GM23248 (cell line): Measurements from ENCODE around the gene ABCF1. TPM values are rescaled to one million over a fixed set of nuclear protein-coding genes. Genes with fewer than 3 reads are reported as not detected.

Source experiments
- DNase-seq: peaks from one replicate; pipeline ENCODE4 v3.0.0-alpha.2; 2015
- H2AFZ ChIP-seq: fragments of 200-600 bp; sonication (generic); 2 replicates; pipeline ENCODE4 v1.6.1; 2016; ENCODE audit warnings: antibody characterized with exemption
- H3F3A ChIP-seq: fragments of 200-600 bp; sonication (generic); 2 replicates; pipeline ENCODE4 v1.6.1; 2016; ENCODE audit warnings: mild to moderate bottlenecking, antibody characterized with exemption, mixed run types; ENCODE audit not compliant: insufficient read depth
- H3K27ac ChIP-seq: fragments of 200-600 bp; sonication (generic); 2 replicates; pipeline ENCODE4 v1.5.1; 2016; ENCODE audit warnings: mild to moderate bottlenecking
- H3K27me3 ChIP-seq: fragments of 200-600 bp; sonication (generic); replicated peaks from 2 replicates; pipeline ENCODE4 v1.6.1; 2016; ENCODE audit warnings: mild to moderate bottlenecking; ENCODE audit not compliant: insufficient read depth
- H3K36me3 ChIP-seq: fragments of 200-600 bp; sonication (generic); 2 replicates; pipeline ENCODE4 v1.6.1; 2016; ENCODE audit warnings: low read depth, mild to moderate bottlenecking
- H3K4me1 ChIP-seq: fragments of 200-600 bp; sonication (generic); 2 replicates; pipeline ENCODE4 v1.6.1; 2016; ENCODE audit warnings: mild to moderate bottlenecking; ENCODE audit not compliant: insufficient read depth
- H3K4me2 ChIP-seq: fragments of 200-600 bp; sonication (generic); one replicate; pipeline ENCODE4 v1.6.1; 2016; ENCODE audit warnings: mild to moderate bottlenecking; ENCODE audit not compliant: unreplicated experiment
- H3K4me3 ChIP-seq: fragments of 200-600 bp; sonication (generic); 2 replicates; pipeline ENCODE4 v1.5.1; 2016; ENCODE audit warnings: mild to moderate bottlenecking
- H3K79me2 ChIP-seq: fragments of 200-600 bp; sonication (generic); 2 replicates; pipeline ENCODE4 v1.6.1; 2016; ENCODE audit warnings: mild to moderate bottlenecking; ENCODE audit not compliant: insufficient read depth
- H3K9ac ChIP-seq: fragments of 200-600 bp; sonication (generic); 2 replicates; pipeline ENCODE4 v1.6.1; 2016; ENCODE audit warnings: mild to moderate bottlenecking
- H3K9me2 ChIP-seq: fragments of 200-600 bp; sonication (generic); 2 replicates; pipeline ENCODE4 v1.6.1; 2016; ENCODE audit warnings: mixed run types, mild to moderate bottlenecking, moderate library complexity; ENCODE audit not compliant: insufficient read depth
- H3K9me3 ChIP-seq: fragments of 200-600 bp; sonication (generic); one replicate; pipeline ENCODE4 v1.6.1; 2017; ENCODE audit warnings: low read depth
- H4K20me1 ChIP-seq: fragments of 200-600 bp; sonication (generic); 2 replicates; pipeline ENCODE4 v1.6.0; 2016; ENCODE audit not compliant: insufficient read depth
- EZH2 ChIP-seq: fragments of 200-600 bp; sonication (generic); IDR thresholded peaks from 2 replicates; pipeline ENCODE4 v1.6.1; 2018; ENCODE audit warnings: antibody characterized with exemption, mild to moderate bottlenecking; ENCODE audit not compliant: insufficient read depth, poor library complexity, severe bottlenecking
- EZH2phosphoT487 ChIP-seq: fragments of 200-600 bp; sonication (generic); IDR thresholded peaks from 2 replicates; pipeline ENCODE4 v1.6.1; 2018; ENCODE audit warnings: antibody characterized with exemption, moderate library complexity, mild to moderate bottlenecking, low read depth; ENCODE audit not compliant: insufficient read depth
- WGBS, 2 experiments: methylation state at CpG; one replicate each; pipeline ENCODE4 v1.1.6; 2015 to 2017; ENCODE audit warnings: low lambda C conversion rate in 2 of 2, low coverage in 1 of 2; ENCODE audit errors: missing lambda C conversion rate in 2 of 2; 5-methylcytosine and 5-hydroxymethylcytosine counted together
- in situ Hi-C: fragments of 300-500 bp; cut with MboI; formaldehyde crosslinking; loops from 2 replicates; pipeline ENCODE4 v1.15.0; 2020
- polyA plus RNA-seq: library from polyadenylated mRNA; unstranded; fragments of >200 nt; fragmentation: Nextera tagmentation; extraction: Ambion mirVana; gene quantifications from 2 replicates; pipeline ENCODE4 v1.2.1, GENCODE V29; 2016
- total RNA-seq: library from RNA; depleted of rRNA; stranded (reverse); fragments of >200 nt; shearing (Covaris generic); gene quantifications from 2 replicates; pipeline ENCODE4 v1.2.3, GENCODE V29; 2014

ABCF1 gene
- total and polyA plus RNA-seq, 2 experiments from 2014 or later: 31.3 to 39.7 TPM

GRCh38 chr6:30570263-30570662 lies 979 bp upstream of the ABCF1 start:
- H2AFZ ChIP-seq: peak overlapping the region; percentile 96

GRCh38 chr6:30570740-30571074 lies 535 bp upstream of the ABCF1 start:
- DNase-seq: no peak
- H3K36me3 ChIP-seq: no peaks in the 10 kb centered on the region
- TF ChIP-seq EZH2phosphoT487: no peak
- no peak for TF ChIP-seq EZH2

More at GRCh38 chr6:30570263-30570662, 979 bp upstream of the ABCF1 start:
- Histone ChIP-seq H3F3A (0 out of 2 replicates have a peak, but pooled peaks cover 4% of the 10 kb centered on the region), H3K27me3 (no peaks in the 10 kb centered on the region), H3K36me3 (no peaks in the 10 kb centered on the region), H3K9me2 (no peaks in the 10 kb centered on the region), H3K9me3 (no peaks in the 10 kb centered on the region), H3K4me3 (peak overlapping the region; percentile 88), H3K4me1 (peaks cover 21% of the 10 kb centered on the region), H3K9ac (peak overlapping the region; percentile 92), H3K79me2 (peaks cover 46% of the 10 kb centered on the region), H3K4me2 (peak overlapping the region; percentile 89), H3K27ac (peak overlapping the region; percentile 88), H4K20me1 (peaks cover 14% of the 10 kb centered on the region; the same call in 1 of the 2 replicates)
- TF ChIP-seq EZH2 (no peak), EZH2phosphoT487 (no peak)
- no peak for DNase-seq
- in situ Hi-C loops: no loop called here
- WGBS, 2 experiments: 45% methylated on average over 1 of the region's 1 CpG

GRCh38 chr6:30571762-30572082 lies 480 bp downstream of the ABCF1 start:
- H3K4me3 ChIP-seq: peak overlapping the region; percentile 88
- peak overlapping the region; percentile 88 for H3K27ac ChIP-seq
- H3K79me2 ChIP-seq: peaks cover 61% of the 10 kb centered on the region
- in situ Hi-C loops: no loop called here
- peak overlapping the region; percentile 96 for H3K4me2 ChIP-seq
- no peaks in the 10 kb centered on the region for H3K36me3 ChIP-seq
- no peaks in the 10 kb centered on the region for H3K27me3 ChIP-seq
- no peaks in the 10 kb centered on the region for H3F3A ChIP-seq
- DNase-seq: no peak
- H3K9ac ChIP-seq: peak overlapping the region; percentile 92
- TF ChIP-seq EZH2phosphoT487 (no peak), EZH2 (no peak)
- H2AFZ ChIP-seq: peak overlapping the region; percentile 96
- H4K20me1 ChIP-seq: peaks cover 14% of the 10 kb centered on the region; the same call in 1 of the 2 replicates
- no peaks in the 10 kb centered on the region for H3K9me3 ChIP-seq
- no peaks in the 10 kb centered on the region for H3K9me2 ChIP-seq
- H3K4me1 ChIP-seq: peaks cover 21% of the 10 kb centered on the region
- 1% methylated on average over 8 of the region's 8 CpGs for WGBS, 2 experiments

More at GRCh38 chr6:30570740-30571074, 535 bp upstream of the ABCF1 start:
- Histone ChIP-seq H3K9me2 (no peaks in the 10 kb centered on the region), H3K4me1 (peaks cover 21% of the 10 kb centered on the region), H3K79me2 (peaks cover 51% of the 10 kb centered on the region), H3K9ac (peak overlapping the region; percentile 92), H3F3A (0 out of 2 replicates have a peak, but pooled peaks cover 3% of the 10 kb centered on the region), H4K20me1 (peaks cover 14% of the 10 kb centered on the region; the same call in 1 of the 2 replicates), H3K4me2 (peak overlapping the region; percentile 89), H3K9me3 (no peaks in the 10 kb centered on the region), H2AFZ (peak overlapping the region; percentile 96), H3K27me3 (no peaks in the 10 kb centered on the region), H3K4me3 (peak overlapping the region; percentile 88), H3K27ac (peak overlapping the region; percentile 88)
- in situ Hi-C loops: no loop called here
- 2% methylated on average over 18 of the region's 18 CpGs for WGBS, 2 experiments

GRCh38 chr6:30572148-30572547 lies 906 bp downstream of the ABCF1 start:
- H3K79me2 ChIP-seq: peaks cover 65% of the 10 kb centered on the region
- H3K27ac ChIP-seq: peak overlapping the region; percentile 88; the same call in 1 of the 2 replicates
- H3K4me2 ChIP-seq: peak overlapping the region; percentile 96
- no peak for DNase-seq
- peak overlapping the region; percentile 88 for H3K4me3 ChIP-seq
- in situ Hi-C loops: no loop called here
- H3K27me3 ChIP-seq: no peaks in the 10 kb centered on the region
- no peaks in the 10 kb centered on the region for H3K9me2 ChIP-seq
- H3K9ac ChIP-seq: peak overlapping the region; percentile 92
- TF ChIP-seq EZH2 (no peak), EZH2phosphoT487 (no peak)
- no peak overlapping the region for H2AFZ ChIP-seq
- no peaks in the 10 kb centered on the region for H3K36me3 ChIP-seq
- peaks cover 21% of the 10 kb centered on the region for H3K4me1 ChIP-seq
- H3F3A ChIP-seq: no peaks in the 10 kb centered on the region
- no peaks in the 10 kb centered on the region for H3K9me3 ChIP-seq
- peaks cover 14% of the 10 kb centered on the region; the same call in 1 of the 2 replicates for H4K20me1 ChIP-seq
